GM19025 (cell line): Measurements from ENCODE around the gene NDUFS1.

Experiments
- ATAC-seq: cut with Tn5 transposase; IDR thresholded peaks from one replicate; pipeline ENCODE4 v1.9.1; 2021; ENCODE audit warnings: mild to moderate bottlenecking, low read depth, moderate library complexity; ENCODE audit not compliant: unreplicated experiment

NDUFS1 gene

GRCh38 chr2:206071807-206072206 lies 87.4 kb downstream of the NDUFS1 start:
- no peak for ATAC-seq

- ATAC-seq, result no peak
These were observed 89.8 kb downstream of the NDUFS1 start for GRCh38 chr2:206069417-206069816.

DNA sequence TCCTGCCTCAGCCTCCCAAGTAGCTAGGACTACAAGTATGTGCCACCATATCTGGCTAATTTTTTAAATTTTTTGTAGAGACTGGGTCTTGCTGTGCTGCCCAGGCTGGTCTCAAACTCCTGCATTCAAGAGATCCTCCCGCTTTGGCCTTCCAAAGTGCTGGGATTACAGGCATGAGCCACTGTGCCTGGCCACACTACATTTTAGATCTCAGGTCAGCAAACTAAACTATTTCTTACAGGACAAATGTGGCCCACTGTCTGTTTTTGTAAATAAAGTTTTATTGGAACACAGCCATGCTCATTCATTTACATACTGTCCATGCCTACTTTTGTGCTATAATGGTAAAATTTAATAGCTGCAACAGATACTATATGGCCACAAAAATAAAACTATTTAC lies 91.0 kb downstream of the NDUFS1 start:
- ATAC-seq, result no peak
